Glutamatergic neuron (in vitro differentiated cells): ENCODE results near the gene CYGB. TPM values are rescaled to one million over a fixed set of nuclear protein-coding genes. Genes with fewer than 3 reads are reported as not detected.

Experiments
- DNase-seq: peaks from one replicate; pipeline ENCODE4 v3.0.0; 2022
- H3K27ac Mint-ChIP-seq: one replicate; pipeline ENCODE4 v1.8.0; 2020; ENCODE audit warnings: mild to moderate bottlenecking, mixed read lengths, inconsistent platforms; ENCODE audit not compliant: unreplicated experiment
- H3K27me3 Mint-ChIP-seq: one replicate; pipeline ENCODE4 v1.8.0; 2020; ENCODE audit warnings: mild to moderate bottlenecking, moderate library complexity, mixed read lengths, inconsistent platforms; ENCODE audit not compliant: unreplicated experiment
- H3K36me3 Mint-ChIP-seq: one replicate; pipeline ENCODE4 v1.8.0; 2020; ENCODE audit warnings: mild to moderate bottlenecking, mixed read lengths, inconsistent platforms; ENCODE audit not compliant: unreplicated experiment
- H3K4me1 Mint-ChIP-seq: one replicate; pipeline ENCODE4 v1.8.0; 2020; ENCODE audit warnings: mild to moderate bottlenecking, low read depth, mixed read lengths, inconsistent platforms; ENCODE audit not compliant: unreplicated experiment
- H3K4me3 Mint-ChIP-seq: one replicate; pipeline ENCODE4 v1.8.0; 2020; ENCODE audit warnings: mild to moderate bottlenecking, mixed read lengths, inconsistent platforms; ENCODE audit not compliant: unreplicated experiment
- H3K9me3 Mint-ChIP-seq: one replicate; pipeline ENCODE4 v1.8.0; 2020; ENCODE audit warnings: mild to moderate bottlenecking, moderate library complexity, mixed read lengths, inconsistent platforms; ENCODE audit not compliant: unreplicated experiment
- CTCF ChIP-seq: fragments of 200-600 bp; sonication (generic); IDR thresholded peaks from one replicate; pipeline ENCODE4 v1.5.0; 2021; ENCODE audit not compliant: partially characterized antibody, unreplicated experiment
- total RNA-seq: library from RNA; stranded (reverse); fragmentation: NEBNext Ultra II Directional; extraction: Animal tissue kit (Norgen Biotek cat#: 25700); gene quantifications from one replicate; pipeline ENCODE4 v1.2.1, GENCODE V29; 2021; ENCODE audit not compliant: unreplicated experiment

The CYGB gene
- total RNA-seq, 1 donor from 2014 or later, result 20.4 TPM

DNA sequence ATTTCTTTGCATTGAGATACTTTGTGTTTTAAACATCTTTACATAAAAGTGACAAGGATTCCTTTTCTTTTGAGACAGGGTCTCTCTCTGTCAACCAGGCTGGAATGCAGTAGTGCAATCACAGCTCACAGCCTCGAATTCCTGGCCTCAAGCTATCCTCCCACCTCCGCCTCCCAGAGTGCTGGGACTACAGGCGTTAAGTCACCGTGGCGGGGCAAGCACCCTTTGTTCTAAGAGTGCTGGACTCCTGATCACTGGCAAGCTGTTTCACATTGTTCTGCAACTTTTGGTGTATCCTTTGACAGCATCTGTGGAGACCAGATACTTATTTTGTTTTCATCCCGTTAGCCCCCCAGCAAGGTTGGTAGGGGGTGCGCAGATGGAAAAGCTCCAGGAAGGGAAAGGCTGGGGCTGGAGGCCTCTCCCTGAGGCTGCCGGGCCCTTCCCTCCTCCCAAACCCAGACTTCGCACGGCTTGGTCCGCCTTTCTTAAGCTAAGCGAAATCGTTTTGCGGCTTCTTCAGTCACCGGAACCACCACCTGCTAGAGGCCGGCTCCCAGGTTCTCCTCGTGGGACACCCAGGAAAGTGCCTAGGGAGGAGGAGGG is 47.0 kb upstream of the CYGB start:
- H3K4me1 Mint-ChIP-seq, result peaks cover 14% of the 10 kb centered on the region
- peaks cover 6% of the 10 kb centered on the region for H3K36me3 Mint-ChIP-seq
- H3K27ac Mint-ChIP-seq, result peak overlapping the region; percentile 33
- peak overlapping the region; percentile 49 for H3K4me3 Mint-ChIP-seq
- DNase-seq, result no peak
- peaks cover 3% of the 10 kb centered on the region for H3K9me3 Mint-ChIP-seq
- no peak for TF ChIP-seq CTCF
- peaks cover 24% of the 10 kb centered on the region for H3K27me3 Mint-ChIP-seq

- Mint-ChIP-seq H3K4me1 (peaks cover 6% of the 10 kb centered on the region), H3K27me3 (peaks cover 17% of the 10 kb centered on the region), H3K27ac (no peak overlapping the region), H3K4me3 (no peak overlapping the region), H3K36me3 (no peaks in the 10 kb centered on the region), H3K9me3 (peaks cover 3% of the 10 kb centered on the region)
- no peak for TF ChIP-seq CTCF
- DNase-seq, result no peak
Measured at GRCh38 chr17:76582660-76583059, 45.2 kb upstream of the CYGB start.

DNA sequence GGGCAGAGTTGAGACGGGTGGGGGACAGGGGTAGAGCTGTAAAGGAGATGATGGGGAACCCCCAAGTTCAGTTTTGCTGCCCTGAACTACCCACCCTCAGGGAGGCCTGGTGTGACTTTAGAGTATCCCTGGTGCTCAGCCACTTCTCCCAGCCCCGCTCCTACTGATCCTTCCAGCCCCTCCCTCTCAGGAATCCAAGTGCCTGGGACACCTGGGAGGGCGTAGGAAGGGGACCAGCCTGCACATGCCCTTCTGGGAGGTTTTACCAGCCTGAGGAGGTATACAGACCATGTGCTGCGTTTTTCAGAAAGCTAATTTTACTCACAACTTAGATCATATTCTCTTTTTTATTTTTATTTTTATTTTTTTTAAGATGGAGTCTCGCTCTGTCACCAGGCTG is 44.0 kb upstream of the CYGB start:
- Mint-ChIP-seq H3K4me3 (no peak overlapping the region), H3K27ac (no peak overlapping the region)

GRCh38 chr17:76579281-76579680 is 41.8 kb upstream of the CYGB start:
- TF ChIP-seq CTCF, result no peak
- H3K4me3 Mint-ChIP-seq, result no peak overlapping the region

More for the DNA sequence above, 44.0 kb upstream of the CYGB start:
- H3K4me1 Mint-ChIP-seq, result no peaks in the 10 kb centered on the region
- TF ChIP-seq CTCF, result no peak
- DNase-seq, result no peak
- peaks cover 15% of the 10 kb centered on the region for H3K27me3 Mint-ChIP-seq
- H3K9me3 Mint-ChIP-seq, result peaks cover 2% of the 10 kb centered on the region
- no peaks in the 10 kb centered on the region for H3K36me3 Mint-ChIP-seq

GRCh38 chr17:76578376-76578775 is 40.9 kb upstream of the CYGB start:
- Mint-ChIP-seq H3K27me3 (peaks cover 9% of the 10 kb centered on the region), H3K36me3 (no peaks in the 10 kb centered on the region), H3K27ac (no peak overlapping the region), H3K4me1 (no peaks in the 10 kb centered on the region), H3K9me3 (peaks cover 2% of the 10 kb centered on the region), H3K4me3 (no peak overlapping the region)
- no peak for TF ChIP-seq CTCF
- DNase-seq, result no peak

More at GRCh38 chr17:76579281-76579680, 41.8 kb upstream of the CYGB start:
- Mint-ChIP-seq H3K36me3 (no peaks in the 10 kb centered on the region), H3K27me3 (peaks cover 14% of the 10 kb centered on the region), H3K9me3 (peaks cover 2% of the 10 kb centered on the region), H3K4me1 (no peaks in the 10 kb centered on the region), H3K27ac (no peak overlapping the region)
- DNase-seq, result no peak
